Muscle layer of colon (tissue), 2 donors: ENCODE measurements around the gene HACD2.
"Not testable (repeated sequence)": the region's sequence is repeated elsewhere in the genome, so short reads cannot be mapped to it uniquely, and the experiment has no call there.

Experiments used
- H3K27ac ChIP-seq: one replicate; pipeline ENCODE4 v1.7.0; 2013; ENCODE audit warnings: low read depth, mild to moderate bottlenecking, low read length, moderate library complexity
- H3K27me3 ChIP-seq, 2 donors: one replicate each; pipeline ENCODE4 v1.7.0; 2013; ENCODE audit warnings: low read length in 2 of 2, mild to moderate bottlenecking in 2 of 2; ENCODE audit not compliant: insufficient read depth in 2 of 2, control insufficient read depth in 1 of 2
- H3K36me3 ChIP-seq: one replicate; pipeline ENCODE4 v1.7.0; 2013; ENCODE audit warnings: mild to moderate bottlenecking, low read length; ENCODE audit not compliant: insufficient read depth
- H3K4me1 ChIP-seq: one replicate; pipeline ENCODE4 v1.7.0; 2013; ENCODE audit warnings: mild to moderate bottlenecking, low read length; ENCODE audit not compliant: insufficient read depth
- H3K4me3 ChIP-seq, 2 donors: one replicate each; pipeline ENCODE4 v1.7.0; 2013; ENCODE audit warnings: low read length in 2 of 2, low read depth in 1 of 2, mild to moderate bottlenecking in 1 of 2, moderate library complexity in 1 of 2
- H3K9ac ChIP-seq: one replicate; pipeline ENCODE4 v1.7.0; 2013; ENCODE audit warnings: low read length
- H3K9me3 ChIP-seq: one replicate; pipeline ENCODE4 v1.7.0; 2013; ENCODE audit warnings: mild to moderate bottlenecking, low read length
- donor health status: abdominal sarcoma.
- donor health status: Adenocarcinoma of cecum.

The HACD2 gene

DNA sequence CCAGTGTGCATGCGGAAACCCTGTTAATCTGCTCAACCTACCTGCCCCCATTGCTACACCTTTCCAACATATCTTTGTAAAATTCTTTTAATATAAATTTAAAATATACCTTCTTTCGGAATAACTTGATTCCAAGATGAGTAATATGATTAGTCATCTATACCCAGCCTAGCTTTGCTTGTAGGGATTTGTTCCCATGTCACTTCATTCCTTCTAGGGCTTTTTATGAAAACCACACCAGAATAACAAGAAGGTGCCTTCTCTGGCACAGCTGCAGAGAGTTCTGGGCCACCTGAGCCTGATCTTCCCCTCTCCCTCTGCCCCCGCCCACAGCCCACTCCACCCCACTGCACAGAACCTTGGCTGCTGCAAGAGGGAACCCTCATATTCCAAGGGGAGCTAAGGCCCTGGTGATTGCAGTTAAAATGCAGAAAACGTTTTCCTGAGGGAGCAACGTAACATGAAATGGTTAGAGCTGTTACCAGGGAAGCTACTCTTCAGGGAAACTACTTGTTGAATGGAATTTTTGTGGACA, 38.6 kb upstream of the HACD2 start:
- Histone ChIP-seq H3K27me3 (no peaks in the 10 kb centered on the region), H3K4me1 (peaks cover 44% of the 10 kb centered on the region), H3K4me3 (no peak overlapping the region), H3K27ac (peak overlapping the region; percentile 27), H3K9me3 (no peaks in the 10 kb centered on the region), H3K36me3 (peaks cover 61% of the 10 kb centered on the region), H3K9ac (no peak overlapping the region)

DNA sequence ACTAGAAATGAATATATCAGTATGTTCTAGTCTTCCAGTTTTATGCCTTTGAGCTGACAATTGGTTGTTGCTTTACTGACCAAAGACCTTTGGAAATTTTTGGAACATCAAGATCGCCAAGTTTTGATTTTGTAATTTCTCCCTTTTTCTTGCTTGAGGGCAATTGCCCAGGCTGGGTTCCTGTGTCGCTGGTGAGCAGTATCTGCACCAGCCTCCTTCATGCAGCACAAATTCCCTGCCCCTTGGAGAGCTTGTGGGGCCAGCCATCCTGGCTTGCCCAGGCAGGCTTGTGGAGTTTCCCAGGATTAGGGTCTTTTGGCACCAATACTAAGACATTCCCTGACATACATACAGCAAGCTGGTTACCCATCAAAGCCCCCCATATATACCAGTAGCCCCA, 37.9 kb upstream of the HACD2 start:
- Histone ChIP-seq H3K4me3 (no peak overlapping the region), H3K36me3 (peaks cover 68% of the 10 kb centered on the region), H3K27ac (peak overlapping the region; percentile 95), H3K4me1 (peaks cover 38% of the 10 kb centered on the region), H3K27me3 (no peaks in the 10 kb centered on the region), H3K9ac (no peak overlapping the region), H3K9me3 (no peaks in the 10 kb centered on the region)

DNA sequence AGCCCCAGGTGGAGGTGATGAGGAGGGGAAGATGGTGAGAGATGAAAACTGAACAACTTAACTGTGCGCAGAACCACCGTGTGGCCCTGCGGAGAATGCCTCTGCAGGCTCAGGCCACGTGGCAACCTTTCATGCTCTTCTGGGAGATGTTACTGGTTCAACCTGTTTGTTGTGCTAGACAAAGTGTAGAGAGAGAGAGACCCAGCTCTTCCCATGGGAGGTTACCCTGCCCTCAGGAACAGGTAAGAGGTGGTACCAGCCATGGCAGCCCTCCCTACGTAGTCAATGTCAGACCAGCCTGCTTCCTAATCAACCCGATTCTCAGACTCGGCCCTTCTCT, 37.0 kb upstream of the HACD2 start:
- peak overlapping the region; percentile 17 for H3K9ac ChIP-seq
- H3K36me3 ChIP-seq, result peaks cover 70% of the 10 kb centered on the region
- H3K27me3 ChIP-seq, result no peaks in the 10 kb centered on the region
- H3K27ac ChIP-seq, result peak overlapping the region; percentile 95
- H3K4me1 ChIP-seq, result peaks cover 38% of the 10 kb centered on the region
- H3K9me3 ChIP-seq, result no peaks in the 10 kb centered on the region
- peak overlapping the region in 1 of 2 donors; percentile 98 for H3K4me3 ChIP-seq

DNA sequence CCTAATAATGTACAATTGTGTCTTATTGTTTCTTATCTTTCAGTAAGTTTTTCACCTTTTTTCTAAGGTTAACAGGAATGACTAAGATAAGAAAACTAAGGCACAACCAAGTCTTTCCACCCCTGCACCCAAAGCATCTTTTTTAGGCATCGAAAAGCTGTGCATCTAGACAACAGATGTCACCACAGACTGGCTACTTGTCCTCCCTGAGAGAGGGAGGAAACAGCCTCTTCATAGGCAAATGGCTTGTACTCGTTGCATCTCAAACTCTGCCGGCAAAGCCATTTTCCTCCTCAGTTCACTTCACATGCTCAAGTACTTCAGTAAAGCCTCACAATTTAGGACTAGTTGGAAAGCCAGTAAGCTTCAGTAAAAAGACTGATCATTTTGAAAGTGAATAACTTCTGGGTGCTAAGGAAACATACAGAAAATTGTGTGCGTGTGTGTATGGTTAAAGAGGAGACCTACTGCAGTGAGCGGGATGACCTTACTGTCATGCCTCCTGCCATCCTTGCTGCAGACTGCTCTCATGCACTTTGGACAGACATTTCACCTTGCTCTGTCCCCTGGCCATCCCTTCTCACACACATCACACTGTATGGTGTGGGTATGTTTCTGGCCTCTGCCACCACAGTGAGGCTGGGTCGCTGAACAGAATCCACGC, 36.5 kb upstream of the HACD2 start:
- Histone ChIP-seq H3K4me1 (peaks cover 38% of the 10 kb centered on the region), H3K9me3 (no peaks in the 10 kb centered on the region), H3K9ac (peak overlapping the region; percentile 17), H3K27ac (peak overlapping the region; percentile 95), H3K36me3 (peaks cover 66% of the 10 kb centered on the region), H3K27me3 (no peaks in the 10 kb centered on the region), H3K4me3 (peak overlapping the region in 1 of 2 donors; percentile 98)

DNA sequence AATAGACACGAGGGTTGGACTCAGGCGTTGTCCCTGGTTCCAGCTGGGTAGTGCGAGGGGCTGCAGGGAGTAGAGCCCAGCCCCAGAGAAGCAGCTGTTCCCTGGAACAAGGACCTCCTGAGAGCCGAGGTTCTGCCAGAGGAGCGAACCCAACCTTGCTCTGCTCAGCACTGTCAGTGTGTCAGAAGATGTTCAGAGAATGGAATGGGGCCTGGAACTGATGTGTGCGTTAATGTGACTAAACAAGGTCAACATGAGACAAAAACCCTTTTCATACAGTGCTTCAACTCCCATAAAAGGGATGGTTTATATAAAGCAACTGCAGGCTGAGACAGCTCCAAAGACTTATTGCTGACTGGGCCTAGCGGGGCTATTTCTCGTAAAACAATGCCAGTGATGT, 35.5 kb upstream of the HACD2 start:
- H3K27ac ChIP-seq, result peak overlapping the region; percentile 95
- H3K9me3 ChIP-seq, result no peaks in the 10 kb centered on the region
- H3K36me3 ChIP-seq, result peaks cover 59% of the 10 kb centered on the region
- peaks cover 38% of the 10 kb centered on the region for H3K4me1 ChIP-seq
- H3K9ac ChIP-seq, result peak overlapping the region; percentile 96
- H3K27me3 ChIP-seq, result no peaks in the 10 kb centered on the region
- H3K4me3 ChIP-seq, result peak overlapping the region; percentile 81 to 98

DNA sequence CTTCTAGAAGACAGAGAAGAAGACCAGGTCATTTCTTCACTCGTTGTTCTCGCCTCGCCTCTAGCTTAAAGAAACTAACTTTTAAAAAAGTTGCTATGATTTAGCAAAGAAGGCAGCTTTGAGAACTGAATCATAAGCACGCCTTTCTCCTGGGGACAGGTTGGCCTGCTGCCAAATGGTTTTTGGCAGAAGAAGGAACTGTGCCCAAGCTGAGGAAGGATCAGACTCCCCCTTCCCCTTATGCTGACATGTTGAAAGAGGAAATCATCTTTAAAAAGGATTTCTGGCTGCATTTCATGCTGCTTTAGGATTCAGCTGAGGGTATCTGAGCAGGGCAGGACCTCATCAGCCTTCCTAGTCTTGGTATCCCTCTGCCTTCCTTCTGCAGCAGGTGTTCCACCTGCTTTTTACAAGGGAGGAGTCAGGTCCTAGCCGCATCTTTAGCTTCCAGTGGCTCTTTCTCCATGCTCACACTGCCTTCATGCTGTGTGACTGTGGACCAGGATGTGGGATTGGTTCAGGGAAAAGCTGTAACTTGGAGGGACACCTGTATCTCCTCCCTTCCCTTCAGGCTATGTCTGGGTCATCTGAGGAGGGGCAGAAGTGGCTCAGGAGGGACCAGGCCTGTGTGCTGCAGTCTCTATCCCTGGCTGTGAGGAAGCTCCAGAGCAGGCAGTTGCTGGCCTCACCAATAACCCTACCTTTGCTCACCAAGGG, 34.1 kb upstream of the HACD2 start:
- Histone ChIP-seq H3K9me3 (no peaks in the 10 kb centered on the region), H3K4me3 (peak overlapping the region; percentile 81 to 98), H3K4me1 (peaks cover 35% of the 10 kb centered on the region), H3K27ac (peak overlapping the region; percentile 95), H3K36me3 (peaks cover 49% of the 10 kb centered on the region), H3K9ac (peak overlapping the region; percentile 96), H3K27me3 (no peaks in the 10 kb centered on the region)

DNA sequence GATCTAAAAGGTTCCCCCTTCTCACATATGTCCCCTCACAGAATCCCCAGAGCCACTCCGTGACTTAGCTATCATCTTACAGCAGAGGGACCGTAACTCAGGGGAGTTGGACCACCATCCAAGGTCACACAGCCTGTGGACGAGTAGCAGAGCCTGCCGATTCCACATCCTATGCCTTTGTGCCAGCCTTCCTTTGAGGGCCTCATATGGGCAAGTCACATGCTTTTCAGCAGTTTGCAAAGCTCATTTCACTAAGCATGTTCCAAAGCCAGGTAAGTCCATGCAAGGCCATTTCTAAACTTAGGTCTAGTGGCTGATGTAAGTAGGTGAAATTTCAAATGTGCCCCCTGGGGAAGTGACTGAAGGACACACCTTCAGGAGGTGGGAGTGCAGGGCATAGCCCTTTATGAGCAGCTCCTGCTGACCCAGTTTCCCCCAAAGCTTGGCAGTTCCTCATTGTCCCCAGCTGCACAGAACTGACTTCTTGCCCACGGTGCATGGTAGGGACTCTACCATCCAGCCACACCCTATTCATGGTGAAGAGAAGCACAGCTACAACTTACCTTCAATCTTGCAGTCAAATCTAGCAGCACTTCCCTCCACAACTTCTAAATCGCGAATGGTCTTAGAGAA, 33.3 kb upstream of the HACD2 start:
- Histone ChIP-seq H3K4me3 (peak overlapping the region; percentile 81 to 98), H3K4me1 (peaks cover 30% of the 10 kb centered on the region), H3K27ac (peak overlapping the region; percentile 95), H3K27me3 (no peaks in the 10 kb centered on the region), H3K9ac (peak overlapping the region; percentile 96), H3K9me3 (no peaks in the 10 kb centered on the region), H3K36me3 (peaks cover 51% of the 10 kb centered on the region)

DNA sequence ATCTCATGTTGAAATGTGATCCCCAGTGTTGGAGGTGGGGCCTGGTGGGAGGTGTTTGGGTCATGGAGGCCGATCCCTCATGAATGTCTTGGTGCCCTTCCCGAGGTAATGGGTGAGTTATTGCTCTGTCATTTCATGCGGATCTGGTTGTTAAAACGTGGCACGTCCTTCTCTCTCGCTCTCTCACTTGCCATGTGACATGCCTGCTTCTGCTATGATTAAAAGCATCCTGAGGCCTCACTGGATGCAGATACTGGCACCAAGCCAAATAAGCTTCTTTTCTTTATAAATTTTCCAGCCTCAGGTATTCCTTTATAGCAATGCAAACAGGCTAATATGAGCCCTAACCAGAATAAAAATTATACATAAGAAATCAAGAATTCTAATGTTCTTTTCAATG, 31.7 kb upstream of the HACD2 start:
- H3K27me3 ChIP-seq, result no peaks in the 10 kb centered on the region
- H3K4me1 ChIP-seq, result peaks cover 28% of the 10 kb centered on the region
- H3K9ac ChIP-seq, result no peak overlapping the region
- H3K27ac ChIP-seq, result peak overlapping the region; percentile 23
- H3K36me3 ChIP-seq, result peaks cover 56% of the 10 kb centered on the region
- no peaks in the 10 kb centered on the region for H3K9me3 ChIP-seq
- peak overlapping the region; percentile 35 to 98 for H3K4me3 ChIP-seq

DNA sequence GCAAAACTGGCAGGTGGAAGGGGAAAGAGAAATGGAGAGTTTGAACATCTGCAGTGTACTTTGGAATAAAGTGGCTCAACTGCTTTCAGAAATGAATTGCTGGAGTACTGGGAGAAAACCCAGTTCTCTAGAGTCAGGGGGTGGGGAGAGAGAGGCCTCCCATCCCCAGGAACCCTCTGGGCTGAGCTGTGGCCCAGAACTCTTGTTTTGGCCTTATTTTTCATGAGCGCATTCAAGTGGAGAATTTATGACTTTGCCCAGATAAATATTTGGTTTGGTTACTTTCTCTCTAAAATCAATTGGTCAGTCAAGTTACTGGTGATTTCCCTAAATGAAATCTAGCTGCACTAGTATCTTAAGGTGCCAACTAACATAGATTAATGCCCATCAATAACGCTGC, 28.7 kb upstream of the HACD2 start:
- no peak overlapping the region for H3K9ac ChIP-seq
- no peaks in the 10 kb centered on the region for H3K9me3 ChIP-seq
- peaks cover 52% of the 10 kb centered on the region for H3K36me3 ChIP-seq
- peak overlapping the region; percentile 60 for H3K27ac ChIP-seq
- H3K27me3 ChIP-seq, result no peaks in the 10 kb centered on the region
- no peak overlapping the region for H3K4me3 ChIP-seq
- H3K4me1 ChIP-seq, result peaks cover 21% of the 10 kb centered on the region

DNA sequence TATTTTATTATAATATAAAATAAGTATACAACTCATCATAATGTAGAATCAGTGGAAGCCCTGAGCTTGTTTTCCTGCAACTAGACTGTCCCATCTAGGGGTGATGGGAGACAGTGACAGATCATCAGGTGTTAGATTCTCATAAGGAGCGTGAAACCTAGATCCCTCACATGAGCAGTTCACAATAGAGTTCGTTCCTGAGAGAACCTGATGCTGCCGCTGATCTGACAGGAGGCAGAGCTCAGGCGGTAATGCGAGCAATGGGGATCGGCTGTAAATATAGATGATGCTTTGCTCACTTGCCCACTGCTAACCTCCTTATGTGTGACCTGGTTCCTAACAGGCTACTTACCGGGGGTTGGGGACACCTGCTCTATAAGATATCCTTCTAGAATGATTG, 26.8 kb upstream of the HACD2 start:
- not testable (repeated sequence) for H3K27me3 ChIP-seq

DNA sequence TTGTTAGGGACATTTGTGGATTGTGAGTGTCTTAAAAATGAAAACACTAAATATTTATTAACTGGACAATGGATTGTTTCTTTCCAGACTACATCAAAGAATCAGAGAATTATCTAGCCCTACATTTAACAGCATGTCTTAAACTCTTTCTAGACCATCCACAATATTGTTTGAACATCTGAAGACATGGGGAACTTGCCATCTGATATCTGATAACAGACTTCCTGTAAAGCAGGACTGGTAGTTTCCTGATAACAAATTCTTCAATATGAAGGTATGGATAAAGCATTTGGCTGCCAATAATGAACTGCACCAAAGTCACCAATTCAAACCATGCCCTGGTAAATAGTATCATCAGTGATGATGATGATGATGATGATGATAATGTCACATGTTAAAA, 26.2 kb upstream of the HACD2 start:
- Histone ChIP-seq H3K9me3 (no peaks in the 10 kb centered on the region), H3K9ac (no peak overlapping the region), H3K27ac (no peak overlapping the region), H3K4me1 (peaks cover 21% of the 10 kb centered on the region), H3K36me3 (peaks cover 35% of the 10 kb centered on the region), H3K27me3 (no peaks in the 10 kb centered on the region), H3K4me3 (no peak overlapping the region)

More for the DNA sequence above, 26.8 kb upstream of the HACD2 start:
- Histone ChIP-seq H3K4me1 (peaks cover 21% of the 10 kb centered on the region), H3K36me3 (peaks cover 35% of the 10 kb centered on the region), H3K27ac (peak overlapping the region; percentile 12)
- not testable (repeated sequence) for H3K4me3 ChIP-seq, H3K9ac ChIP-seq, H3K9me3 ChIP-seq
